Measurements from ENCODE around the gene SPATA6L. TPM values are rescaled to one million over a fixed set of nuclear protein-coding genes. Genes with fewer than 3 reads are reported as not detected.

Gene SPATA6L
- polyA plus RNA-seq, 3 donors from 2014 or later = 0.49 to 1.3 TPM; not detected in 1

GRCh38 chr9:4563105-4563504, 103.2 kb downstream of the SPATA6L start:
- peaks cover 7 to 11% of the 10 kb centered on the region in 2 donors for H3K4me1 Mint-ChIP-seq
- H3K27ac Mint-ChIP-seq = no peak overlapping the region
- H3K4me3 Mint-ChIP-seq = no peak overlapping the region
- H3K27me3 Mint-ChIP-seq (ENCODE audit: low read depth in 3 of 3) = peaks cover 0 to 3% (median 1%) of the 10 kb centered on the region in 3 donors
- H3K36me3 Mint-ChIP-seq = no peaks in the 10 kb centered on the region
- no peaks in the 10 kb centered on the region for H3K9me3 Mint-ChIP-seq
- DNase-seq = peak; percentile 25 to 42 (median 28)

DNA sequence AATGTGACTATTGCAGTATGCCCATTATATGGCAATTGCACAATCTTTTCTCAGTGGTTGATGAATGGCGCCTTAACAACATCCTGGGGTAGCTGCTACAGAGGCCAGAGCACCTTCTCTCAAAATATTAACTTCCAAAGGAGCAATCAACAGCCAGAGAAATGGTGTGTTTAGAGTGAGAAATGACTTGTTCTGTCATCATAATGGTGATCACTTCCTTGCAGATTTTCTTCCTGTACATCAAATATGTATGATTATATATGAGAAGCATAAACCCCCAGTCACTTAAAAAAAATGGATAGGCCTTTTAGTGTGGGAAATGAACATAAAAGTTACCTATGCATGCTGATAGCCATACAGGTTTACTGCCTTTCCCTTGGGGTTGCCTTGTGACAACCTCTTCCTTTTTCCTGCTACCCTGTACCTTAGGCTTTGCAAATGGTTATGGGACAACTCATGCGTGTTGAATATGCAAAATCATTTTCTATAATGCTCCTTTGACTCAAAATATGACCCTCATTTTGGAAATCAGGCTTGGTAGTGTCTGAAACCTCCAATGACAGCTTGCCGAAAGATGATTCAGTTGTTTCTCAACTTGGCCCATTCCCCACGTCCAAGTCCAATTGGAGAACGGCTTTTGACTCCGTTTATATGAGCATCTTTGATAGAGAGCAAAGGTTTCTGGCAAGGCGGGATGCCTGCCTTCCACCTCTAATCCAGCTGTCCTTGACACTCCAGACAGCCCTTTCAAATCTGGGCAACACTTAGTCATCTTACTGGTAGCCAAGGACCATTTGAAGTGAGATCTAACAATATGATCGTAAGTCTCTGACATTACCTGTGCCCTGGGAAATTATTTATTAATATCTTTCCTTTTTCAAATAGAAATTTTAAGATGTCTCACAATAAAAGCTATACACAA, 106.8 kb downstream of the SPATA6L start:
- peaks cover 0 to 5% (median 0%) of the 10 kb centered on the region in 3 donors for H3K27me3 Mint-ChIP-seq (ENCODE audit: low read depth in 3 of 3)
- no peak overlapping the region for H3K27ac Mint-ChIP-seq
- H3K36me3 Mint-ChIP-seq = no peaks in the 10 kb centered on the region
- H3K4me3 Mint-ChIP-seq = no peak overlapping the region
- H3K4me1 Mint-ChIP-seq = peaks cover 7 to 11% of the 10 kb centered on the region in 2 donors
- DNase-seq = no peak
- no peaks in the 10 kb centered on the region for H3K9me3 Mint-ChIP-seq

- H3K27me3 Mint-ChIP-seq (ENCODE audit: low read depth in 3 of 3) = peaks cover 2 to 5% (median 3%) of the 10 kb centered on the region in 3 donors
- H3K4me3 Mint-ChIP-seq = no peak overlapping the region
- DNase-seq = no peak
- H3K27ac Mint-ChIP-seq = no peak overlapping the region
- H3K4me1 Mint-ChIP-seq = peaks cover 4 to 7% of the 10 kb centered on the region in 2 donors
- H3K36me3 Mint-ChIP-seq = no peaks in the 10 kb centered on the region
- no peaks in the 10 kb centered on the region for H3K9me3 Mint-ChIP-seq
Observed at GRCh38 chr9:4558371-4558998, 107.8 kb downstream of the SPATA6L start.

DNA sequence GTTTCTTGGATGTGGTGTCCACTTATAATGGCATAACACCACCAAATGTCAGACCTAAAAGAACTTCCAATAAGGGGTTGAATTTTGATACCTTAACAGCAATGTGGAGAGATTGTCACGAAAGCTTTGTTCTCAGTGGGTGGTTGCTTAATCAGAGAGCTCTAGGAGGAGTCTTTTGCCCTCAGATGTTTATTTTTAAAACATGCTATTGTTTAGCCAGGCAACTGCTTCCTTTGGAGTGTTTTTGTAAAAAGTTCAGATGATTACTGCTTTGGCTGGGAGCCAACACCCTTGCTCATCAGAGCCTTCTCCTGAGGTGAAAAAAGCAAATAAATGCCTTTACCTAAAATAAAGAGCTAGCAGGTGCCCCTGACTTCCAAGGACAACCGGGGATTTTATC, 111.0 kb downstream of the SPATA6L start:
- peaks cover 2 to 5% (median 4%) of the 10 kb centered on the region in 3 donors for H3K27me3 Mint-ChIP-seq (ENCODE audit: low read depth in 3 of 3)
- no peak overlapping the region for H3K4me3 Mint-ChIP-seq
- H3K27ac Mint-ChIP-seq = no peak overlapping the region
- no peaks in the 10 kb centered on the region for H3K36me3 Mint-ChIP-seq
- no peak for DNase-seq
- H3K9me3 Mint-ChIP-seq = no peaks in the 10 kb centered on the region
- H3K4me1 Mint-ChIP-seq = no peaks in the 10 kb centered on the region

GRCh38 chr9:4553951-4554381, 112.3 kb downstream of the SPATA6L start:
- no peaks in the 10 kb centered on the region for H3K36me3 Mint-ChIP-seq
- no peak overlapping the region for H3K4me3 Mint-ChIP-seq
- peaks cover 2 to 8% (median 4%) of the 10 kb centered on the region in 3 donors for H3K27me3 Mint-ChIP-seq (ENCODE audit: low read depth in 3 of 3)
- H3K9me3 Mint-ChIP-seq = no peaks in the 10 kb centered on the region
- no peaks in the 10 kb centered on the region for H3K4me1 Mint-ChIP-seq
- H3K27ac Mint-ChIP-seq = no peak overlapping the region
- DNase-seq = no peak

DNA sequence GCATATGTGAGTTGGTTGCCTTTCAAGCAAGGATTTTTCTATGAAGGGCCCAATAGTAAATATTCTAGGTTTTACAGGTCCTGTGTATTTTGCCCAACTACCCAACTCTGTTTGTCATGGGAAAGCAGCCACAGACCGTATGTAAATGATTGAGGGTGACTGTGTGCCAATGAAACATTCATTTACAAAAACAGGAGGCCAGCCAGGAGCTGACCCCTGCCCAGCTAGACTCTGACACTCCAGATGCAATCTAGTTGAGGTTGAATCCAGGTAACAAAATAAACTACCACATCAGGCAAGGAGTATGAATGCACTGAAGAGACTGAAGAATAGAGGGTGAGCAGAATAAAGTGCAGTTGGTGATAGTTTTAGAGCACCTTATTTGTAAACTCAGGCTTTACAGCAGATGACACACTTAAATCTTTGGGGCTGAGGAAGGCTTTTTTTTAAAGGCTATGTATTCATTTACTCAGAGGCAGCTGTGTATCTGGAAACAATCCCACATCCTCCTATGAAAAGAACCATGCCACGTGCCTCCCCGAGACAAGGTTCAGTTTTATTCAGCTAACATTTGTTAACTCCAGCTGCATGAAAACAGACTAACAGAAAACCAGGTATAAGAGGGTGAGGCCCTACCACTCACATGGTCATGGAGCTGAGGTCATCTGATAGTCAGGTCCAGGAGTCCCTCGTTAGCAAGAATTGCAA, 115.3 kb downstream of the SPATA6L start:
- Mint-ChIP-seq H3K4me3 (no peak overlapping the region), H3K27me3 (ENCODE audit: low read depth in 3 of 3) (peaks cover 2 to 11% (median 3%) of the 10 kb centered on the region in 3 donors), H3K9me3 (no peaks in the 10 kb centered on the region), H3K4me1 (no peaks in the 10 kb centered on the region), H3K36me3 (no peaks in the 10 kb centered on the region), H3K27ac (no peak overlapping the region)
- DNase-seq = no peak

DNA sequence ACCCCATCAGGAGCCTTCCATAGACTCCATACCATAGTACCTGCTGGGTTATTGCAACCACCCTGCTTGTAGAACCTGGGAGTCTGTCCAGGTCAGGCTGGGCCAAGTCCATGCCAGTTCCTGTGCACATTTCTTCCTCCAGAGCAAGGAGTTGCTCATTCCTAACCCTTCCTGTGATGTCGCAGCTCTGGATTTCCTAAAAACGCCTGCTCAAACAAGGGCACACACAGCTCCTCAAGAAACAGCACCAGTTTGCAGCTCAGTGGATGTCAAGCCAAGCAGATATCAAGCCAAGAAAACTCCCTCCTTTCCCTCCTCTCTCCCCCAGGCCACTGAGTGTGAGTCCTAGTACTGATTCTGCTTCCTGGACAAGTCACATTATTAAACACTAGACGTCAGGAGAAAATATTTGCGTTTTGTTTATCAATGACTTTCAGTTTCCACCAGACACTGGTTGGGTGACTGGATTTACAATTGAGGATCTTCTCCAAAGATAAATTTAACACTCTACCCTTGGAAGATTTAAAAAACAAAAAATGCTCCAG, 116.5 kb downstream of the SPATA6L start:
- no peaks in the 10 kb centered on the region for H3K36me3 Mint-ChIP-seq
- no peak for DNase-seq
- H3K9me3 Mint-ChIP-seq = no peaks in the 10 kb centered on the region
- H3K4me3 Mint-ChIP-seq = no peak overlapping the region
- H3K27ac Mint-ChIP-seq = no peak overlapping the region
- peaks cover 2 to 13% (median 10%) of the 10 kb centered on the region in 3 donors for H3K27me3 Mint-ChIP-seq (ENCODE audit: low read depth in 3 of 3)
- H3K4me1 Mint-ChIP-seq = no peaks in the 10 kb centered on the region

DNA sequence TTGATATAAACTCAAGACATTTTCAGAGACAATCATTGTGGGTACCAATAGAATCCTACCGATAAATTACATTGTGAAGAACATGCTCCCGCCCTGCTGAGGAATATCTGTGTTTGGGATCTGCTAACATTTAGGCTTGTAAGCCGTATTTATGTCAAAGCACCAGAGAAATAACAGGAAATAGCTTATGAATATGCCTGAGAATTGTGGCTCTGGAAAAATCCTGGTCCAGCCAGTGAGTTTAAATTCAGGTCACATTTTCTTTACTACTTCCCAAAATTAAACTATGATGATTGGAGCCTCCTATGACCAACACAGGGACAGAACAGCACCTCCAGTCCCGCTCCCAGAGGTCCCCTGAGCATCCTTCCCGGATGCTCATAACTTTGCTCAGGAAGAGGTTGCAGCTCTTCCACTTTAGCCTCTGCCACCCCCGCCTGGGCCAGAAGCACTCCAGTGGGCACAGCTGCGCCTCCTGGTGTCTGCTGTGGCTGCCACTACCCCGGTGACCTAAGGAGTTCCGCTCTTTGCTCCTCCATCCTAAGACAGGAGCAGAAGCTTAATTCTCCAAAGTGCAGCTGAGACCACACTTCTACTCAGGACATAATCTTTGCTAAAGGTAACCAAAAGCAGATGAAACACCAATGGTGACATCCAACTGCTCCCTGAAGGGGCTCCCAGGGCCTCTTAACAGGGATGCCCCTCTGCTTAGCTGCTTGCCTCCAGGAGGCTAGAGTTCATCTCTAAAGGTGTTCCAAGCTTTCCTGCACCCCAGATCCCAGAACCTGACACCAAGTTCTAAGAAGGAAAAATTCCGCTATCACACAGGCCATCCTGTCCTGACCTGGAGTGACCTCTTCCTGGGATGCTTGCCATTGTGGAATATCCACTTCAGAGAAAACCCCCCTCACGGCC, 117.2 kb downstream of the SPATA6L start:
- DNase-seq = no peak
- Mint-ChIP-seq H3K4me3 (no peak overlapping the region), H3K27me3 (ENCODE audit: low read depth in 3 of 3) (peaks cover 2 to 10% (median 10%) of the 10 kb centered on the region in 3 donors), H3K36me3 (no peaks in the 10 kb centered on the region), H3K4me1 (no peaks in the 10 kb centered on the region), H3K9me3 (no peaks in the 10 kb centered on the region), H3K27ac (no peak overlapping the region)

Other genes with a start within 250 kb of the SPATA6L start
- under 1 TPM in 1 of 3 donors, not detected in 2; 0.13 TPM for gene SLC1A1, start 176.0 kb downstream of the SPATA6L start, polyA plus RNA-seq
- 1 to 10 TPM in 2 of 3 donors, not detected in 1; 1.9 to 3.4 TPM for gene PLPP6, start 4.2 kb downstream of the SPATA6L start, polyA plus RNA-seq
- 10 to 100 TPM in 2 of 3 donors, 1 to 10 TPM in 1; 8.4 to 11.6 (median 11.0) TPM for gene CDC37L1, start 13.1 kb upstream of the SPATA6L start, polyA plus RNA-seq
- 10 to 100 TPM; 36.0 to 41.2 (median 37.2) TPM for gene AK3, start 74.7 kb upstream of the SPATA6L start, polyA plus RNA-seq
- gene RCL1, start 126.5 kb upstream of the SPATA6L start, polyA plus RNA-seq = 10 to 100 TPM; 13.6 to 31.3 (median 17.0) TPM

Data from immature natural killer cell (primary cell).